IMR-90 (cell line): Measurements from ENCODE around the gene STOML2. TPM values are rescaled to one million over a fixed set of nuclear protein-coding genes. Genes with fewer than 3 reads are reported as not detected.

Experiments used
- ATAC-seq: fragments of 200-7000 bp; cut with Tn5 transposase; 2 replicates; pipeline ENCODE4 v1.9.1; 2020; ENCODE audit warnings: low read depth, mild to moderate bottlenecking, moderate library complexity
- BruUV-seq: library from RNA; stranded (reverse); fragments of 400-500 nt; replicated peaks from 2 replicates; lab custom pipeline; 2021; lab: Mats Ljungman, UMichigan
- CTCF ChIA-PET: fragments of 300-600 bp; formaldehyde crosslinking; extraction: SDS; loops from one replicate; lab custom pipeline; 2021; ENCODE audit warnings: antibody characterized with exemption; lab: Yijun Ruan, JAX
- POLR2A ChIA-PET: fragments of 300-600 bp; sonication (Branson Sonifier 250); formaldehyde crosslinking; loops from one replicate; lab custom pipeline; 2022; ENCODE audit warnings: antibody characterized with exemption; ENCODE audit not compliant: unreplicated experiment; lab: Charles Lee
- DNase-seq: peaks from one replicate; pipeline ENCODE4 v3.0.0; 2013
- H2AFZ ChIP-seq: replicated peaks from 2 replicates; pipeline ENCODE3; 2013; ENCODE audit warnings: low read length, mild to moderate bottlenecking; ENCODE audit not compliant: poor library complexity
- H2AK5ac ChIP-seq: 2 replicates; pipeline ENCODE4 v1.6.1; 2013; ENCODE audit warnings: low read depth, low read length, inconsistent platforms
- H2AK9ac ChIP-seq: replicated peaks from 2 replicates; pipeline ENCODE3; 2013; ENCODE audit warnings: mild to moderate bottlenecking, low read depth, low read length, moderate library complexity; ENCODE audit not compliant: poor library complexity
- H2BK120ac ChIP-seq: 2 replicates; pipeline ENCODE4 v1.6.1; 2013; ENCODE audit warnings: low read depth, low read length, inconsistent platforms
- H2BK15ac ChIP-seq: 3 replicates; pipeline ENCODE4 v1.6.1; 2013; ENCODE audit warnings: low read depth, low read length, inconsistent platforms
- H2BK20ac ChIP-seq: 2 replicates; pipeline ENCODE4 v1.6.1; 2013; ENCODE audit warnings: low read depth, mild to moderate bottlenecking, inconsistent platforms, low read length, moderate library complexity
- H2BK5ac ChIP-seq: 2 replicates; pipeline ENCODE4 v1.6.1; 2013; ENCODE audit warnings: mild to moderate bottlenecking, low read depth, low read length, inconsistent platforms; ENCODE audit not compliant: poor library complexity, severe bottlenecking
- H3K14ac ChIP-seq: replicated peaks from 2 replicates; pipeline ENCODE4 v1.6.1; 2013; ENCODE audit warnings: low read depth, low read length, inconsistent platforms
- H3K18ac ChIP-seq: 2 replicates; pipeline ENCODE4 v1.6.1; 2013; ENCODE audit warnings: low read depth, low read length, control low read depth
- H3K23ac ChIP-seq: 2 replicates; pipeline ENCODE4 v1.6.1; 2013; ENCODE audit warnings: low read depth, low read length, inconsistent platforms
- H3K27ac ChIP-seq: 2 replicates; pipeline ENCODE4 v1.5.1; 2013; ENCODE audit warnings: mild to moderate bottlenecking, control low read depth, low read length; ENCODE audit not compliant: insufficient read depth
- H3K27me3 ChIP-seq: 2 replicates; pipeline ENCODE4 v1.6.1; 2013; ENCODE audit warnings: low read length; ENCODE audit not compliant: control insufficient read depth, insufficient read depth
- H3K36me3 ChIP-seq: 2 replicates; pipeline ENCODE4 v1.6.1; 2013; ENCODE audit warnings: low read length, mixed read lengths; ENCODE audit not compliant: control insufficient read depth, insufficient read depth
- H3K4ac ChIP-seq: 2 replicates; pipeline ENCODE4 v1.6.1; 2013; ENCODE audit warnings: low read depth, low read length, inconsistent platforms
- H3K4me1 ChIP-seq: 2 replicates; pipeline ENCODE4 v1.6.1; 2013; ENCODE audit warnings: low read length, mixed read lengths; ENCODE audit not compliant: control insufficient read depth, insufficient read depth
- H3K4me2 ChIP-seq: 2 replicates; pipeline ENCODE4 v1.6.1; 2013; ENCODE audit warnings: low read depth, mild to moderate bottlenecking, control low read depth, low read length, moderate library complexity
- H3K4me3 ChIP-seq: 2 replicates; pipeline ENCODE4 v1.5.1; 2013; ENCODE audit warnings: low read depth, mild to moderate bottlenecking, control low read depth, low read length, moderate library complexity; ENCODE audit not compliant: insufficient read depth
- H3K56ac ChIP-seq: 2 replicates; pipeline ENCODE4 v1.6.1; 2013; ENCODE audit warnings: low read length, inconsistent platforms; ENCODE audit not compliant: insufficient read depth; ENCODE audit errors: extremely low read depth
- H3K79me1 ChIP-seq, 2 experiments: 2 replicates each; pipeline ENCODE4 v1.6.1; 2013; ENCODE audit warnings: low read length in 2 of 2, inconsistent platforms in 1 of 2, low read depth in 1 of 2
- H3K9ac ChIP-seq: 2 replicates; pipeline ENCODE4 v1.6.1; 2013; ENCODE audit warnings: low read depth, low read length, control low read depth
- H3K9me1 ChIP-seq: 2 replicates; pipeline ENCODE4 v1.6.1; 2013; ENCODE audit warnings: low read length, inconsistent platforms; ENCODE audit not compliant: insufficient read depth
- H3K9me3 ChIP-seq: 2 replicates; pipeline ENCODE4 v1.6.1; 2013; ENCODE audit warnings: low read length; ENCODE audit not compliant: control insufficient read depth, insufficient read depth
- H4K20me1 ChIP-seq: 2 replicates; pipeline ENCODE4 v1.6.1; 2013; ENCODE audit warnings: low read length, inconsistent platforms; ENCODE audit not compliant: insufficient read depth
- H4K5ac ChIP-seq: 2 replicates; pipeline ENCODE4 v1.6.1; 2013; ENCODE audit warnings: mild to moderate bottlenecking, low read depth, low read length, control low read depth
- H4K8ac ChIP-seq, 2 experiments: 2 replicates each; pipeline ENCODE4 v1.6.1; 2013; ENCODE audit warnings: low read depth in 2 of 2, low read length in 2 of 2, control low read depth in 1 of 2, inconsistent platforms in 1 of 2
- H4K91ac ChIP-seq: 2 replicates; pipeline ENCODE4 v1.6.1; 2013; ENCODE audit warnings: low read depth, low read length, inconsistent platforms; ENCODE audit not compliant: insufficient read depth
- BHLHE40 ChIP-seq: fragments of 150-350 bp; IDR thresholded peaks from 2 replicates; pipeline ENCODE4 v1.6.1; 2016; ENCODE audit warnings: mild to moderate bottlenecking, low read depth, low read length
- CEBPB ChIP-seq: IDR thresholded peaks from 2 replicates; pipeline ENCODE4 v1.6.1; 2012; ENCODE audit warnings: low read depth, low read length, improper control_type of control experiment
- CTCF ChIP-seq: conservative IDR thresholded peaks from 2 replicates; pipeline ENCODE4 v1.5.1; 2012; ENCODE audit warnings: mild to moderate bottlenecking, low read depth, low read length, improper control_type of control experiment
- ELK1 ChIP-seq: fragments of 150-350 bp; IDR thresholded peaks from 2 replicates; pipeline ENCODE4 v1.6.1; 2016; ENCODE audit warnings: low read depth, mild to moderate bottlenecking, low read length, moderate library complexity, borderline replicate concordance
- FOS ChIP-seq: fragments of 150-350 bp; IDR thresholded peaks from 2 replicates; pipeline ENCODE4 v1.6.1; 2016; ENCODE audit warnings: low read depth, low read length
- MAFK ChIP-seq: IDR thresholded peaks from 2 replicates; pipeline ENCODE4 v1.6.1; 2012; ENCODE audit warnings: low read depth, low read length, improper control_type of control experiment
- MAZ ChIP-seq: IDR thresholded peaks from 2 replicates; pipeline ENCODE4 v1.6.1; 2012; ENCODE audit warnings: low read depth, mild to moderate bottlenecking, low read length, improper control_type of control experiment, moderate library complexity, borderline replicate concordance
- MXI1 ChIP-seq: IDR thresholded peaks from 2 replicates; pipeline ENCODE4 v1.6.1; 2012; ENCODE audit warnings: low read depth, mild to moderate bottlenecking, low read length, moderate library complexity, borderline replicate concordance
- POLR2A ChIP-seq: IDR thresholded peaks from 2 replicates; pipeline ENCODE4 v1.6.1; 2012; ENCODE audit warnings: mild to moderate bottlenecking, low read depth, low read length
- RCOR1 ChIP-seq: IDR thresholded peaks from 2 replicates; pipeline ENCODE4 v1.6.1; 2012; ENCODE audit warnings: mild to moderate bottlenecking, low read length, improper control_type of control experiment; ENCODE audit not compliant: insufficient replicate concordance
- RFX5 ChIP-seq: IDR thresholded peaks from 2 replicates; pipeline ENCODE4 v1.8.0; 2012; ENCODE audit warnings: low read depth, mild to moderate bottlenecking, low read length, moderate library complexity
- WGBS, 2 experiments: methylation state at CpG; one replicate each; pipeline versions ENCODE4 v1.1.5 to v1.1.7; 2013; ENCODE audit warnings: missing lambda C conversion rate in 2 of 2; ENCODE audit not compliant: insufficient read length in 1 of 2; ENCODE audit errors: extremely low coverage in 2 of 2; 5-methylcytosine and 5-hydroxymethylcytosine counted together
- dilution Hi-C: fragments of 300-500 bp; cut with HindIII; formaldehyde crosslinking; loops from one replicate; pipeline ENCODE4 v1.14.3; 2018; ENCODE audit warnings: low sequenced_read_pairs; ENCODE audit not compliant: unreplicated experiment
- in situ Hi-C: fragments of 300-500 bp; cut with MboI; formaldehyde crosslinking; loops from 3 replicates; pipeline ENCODE4 v1.14.3; 2019; ENCODE audit warnings: low sequenced_read_pairs, inconsistent platforms, mixed read lengths
- intact Hi-C: fragments of 100-400 bp; cut with micrococcal nuclease; formaldehyde crosslinking; loops from 2 replicates; pipeline ENCODE4 v1.10.0; 2022
- polyA plus RNA-seq, 3 experiments: library from polyadenylated mRNA; depleted of rRNA; stranded (reverse); fragments of >200 nt; gene quantifications; 2 replicates each; pipeline ENCODE4 v1.2.3, GENCODE V29; 2012; ENCODE audit warnings: low replicate concordance in 1 of 3
- total RNA-seq: library from RNA; depleted of rRNA; stranded (reverse); fragments of >200 nt; gene quantifications from 2 replicates; pipeline ENCODE4 v1.2.3, GENCODE V29; 2012

The STOML2 gene
- total and polyA plus RNA-seq, 2 of the 4 experiments (the other 2 are of a cell fraction), result 177 to 250 TPM

DNA sequence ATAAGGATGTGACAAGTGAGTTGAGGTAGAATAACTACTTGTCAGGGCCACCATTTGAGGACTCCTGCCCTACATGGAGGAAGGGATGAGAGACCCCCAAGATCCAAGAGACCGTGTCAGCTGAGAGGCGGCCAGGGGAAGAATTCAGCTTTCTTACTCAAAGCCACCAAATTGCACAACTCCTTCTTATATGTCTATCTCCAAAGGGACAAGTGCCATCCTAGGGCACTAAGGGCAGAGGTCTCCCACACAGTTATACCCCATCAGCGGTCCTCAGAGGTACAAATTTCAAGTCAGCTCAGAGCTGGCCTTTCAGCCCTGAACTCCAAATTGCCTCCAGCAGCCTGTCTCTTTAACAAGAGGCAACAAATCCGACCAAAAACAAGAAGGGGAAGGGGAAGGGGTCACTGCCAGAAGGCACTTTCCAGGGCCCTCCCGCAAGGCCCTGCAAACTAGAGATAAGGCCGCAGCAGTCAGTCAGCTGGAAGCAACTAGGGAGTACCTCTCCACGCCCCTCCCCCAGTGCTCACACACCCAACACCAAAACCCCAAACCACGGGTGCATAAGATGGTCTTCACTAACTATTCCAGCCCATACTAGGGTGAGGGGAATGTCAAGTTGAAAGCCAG is 6.1 kb upstream of the STOML2 start:
- 60% methylated on average over 1 of the region's 8 CpGs; no CpG with 5 or more reads in 1 of the 2 experiments for WGBS, 2 experiments
- Histone ChIP-seq H2AK9ac (no peak overlapping the region), H3K36me3 (peaks cover 33% of the 10 kb centered on the region), H3K4me1 (peaks cover 15% of the 10 kb centered on the region), H3K14ac (no peak overlapping the region), H3K9me3 (no peaks in the 10 kb centered on the region), H3K4me2 (no peak overlapping the region), H3K9me1 (peaks cover 17% of the 10 kb centered on the region), H3K27ac (no peak overlapping the region), H4K20me1 (peaks cover 12% of the 10 kb centered on the region; the same call in 1 of the 2 replicates), H2BK20ac (no peak overlapping the region), H3K4me3 (no peak overlapping the region), H3K9ac (no peak overlapping the region), H4K91ac (no peak overlapping the region), H4K8ac (no peak overlapping the region), H2BK120ac (no peak overlapping the region), H2AK5ac (no peak overlapping the region), H3K79me1 (peaks cover 23 to 48% of the 10 kb centered on the region in 2 experiments; a peak in 3 of 4 replicates), H3K56ac (no peak overlapping the region), H3K23ac (no peak overlapping the region), H3K4ac (no peak overlapping the region), H2BK5ac (no peak overlapping the region), H3K18ac (no peak overlapping the region), H3K27me3 (no peaks in the 10 kb centered on the region), H4K5ac (no peak overlapping the region), H2BK15ac (no peak overlapping the region), H2AFZ (no peak overlapping the region)
- CTCF ChIA-PET, result no interaction called here
- DNase-seq (no peak), ATAC-seq (no peak)
- intact Hi-C loops (no loop called here), dilution Hi-C loops (no loop called here), in situ Hi-C loops (no loop called here)
- BruUV-seq, result no TSS peak
- no peak for TF ChIP-seq FOS
- no peak for TF ChIP-seq RCOR1
- TF ChIP-seq CTCF, result no peak
- TF ChIP-seq MAFK, result no peak
- TF ChIP-seq MAZ, result no peak
- TF ChIP-seq MXI1, result no peak
- no peak for TF ChIP-seq CEBPB
- no peak for TF ChIP-seq RFX5
- TF ChIP-seq POLR2A, result no peak
- TF ChIP-seq BHLHE40, result no peak
- no peak for TF ChIP-seq ELK1
- POLR2A ChIA-PET, result no interaction called here
